ENCODE measurements around the gene DEFB114.

GRCh38 chr6:49935387-49935786 lies 28.6 kb downstream of the DEFB114 start:
- no peak for TF ChIP-seq CTCF (IDR thresholded peaks at IDR 0.05)
- no peak for TF ChIP-seq POLR2A (IDR thresholded peaks at IDR 0.05)

All from adrenal gland (tissue), 5 donors.